HepG2 (cell line): ENCODE measurements around the gene C12orf60. TPM values are rescaled to one million over a fixed set of nuclear protein-coding genes. Genes with fewer than 3 reads are reported as not detected.

Experiments used
- ATAC-seq: fragments of 200-7000 bp; cut with Tn5 transposase; 3 replicates; pipeline ENCODE4 v1.9.1; 2020; ENCODE audit warnings: mild to moderate bottlenecking, moderate library complexity
- BruUV-seq: library from RNA; stranded (reverse); fragments of 400-500 nt; replicated peaks from 2 replicates; lab custom pipeline; 2021; lab: Mats Ljungman, UMichigan
- CTCF ChIA-PET: fragments of 300-600 bp; formaldehyde crosslinking; extraction: SDS; loops from one replicate; lab custom pipeline; 2021; ENCODE audit warnings: low total read pairs, inconsistent platforms, low intra/inter-chr PET ratio; lab: Yijun Ruan, JAX
- POLR2A ChIA-PET: fragments of 350-600 bp; sonication (Branson Sonifier 250); formaldehyde crosslinking; loops from one replicate; lab custom pipeline; 2020; ENCODE audit warnings: antibody characterized with exemption, inconsistent platforms; lab: Yijun Ruan, JAX
- DNase-seq: peaks from one replicate; pipeline ENCODE4 v3.0.0-alpha.2; 2015; ENCODE audit warnings: low spot score
- FAIRE-seq: peaks from 3 replicates; lab custom pipeline; 2011; peaks lifted over from hg19 to GRCh38; lab: Jason Lieb, UNC
- H2AFZ ChIP-seq: one replicate; pipeline ENCODE4 v1.6.1; 2011; ENCODE audit warnings: low read length, inconsistent platforms
- H3K27ac ChIP-seq: fragments of 300-600 bp; 3 replicates; pipeline ENCODE4 v1.8.0; 2011; ENCODE audit warnings: mixed run types, mild to moderate bottlenecking, mixed read lengths, low read length, inconsistent platforms; ENCODE audit not compliant: insufficient read depth; ENCODE audit errors: extremely low read length
- H3K27me3 ChIP-seq, 2 experiments: fragments of 200-600 bp in 1 of 2; 2 replicates in 1 of 2; 3 replicates in 1 of 2; pipeline versions ENCODE4 v1.6.0 to v1.8.0; 2011; ENCODE audit warnings: low read length in 2 of 2, mild to moderate bottlenecking in 2 of 2, moderate library complexity in 2 of 2, inconsistent platforms in 1 of 2; ENCODE audit not compliant: insufficient read depth in 2 of 2, control insufficient read depth in 1 of 2
- H3K36me3 ChIP-seq, 2 experiments: fragments of 200-600 bp in 1 of 2; replicated peaks in 1 of 2; 2 replicates in 1 of 2; 3 replicates in 1 of 2; pipeline versions ENCODE4 v1.5.1 to v1.8.0; 2011; ENCODE audit warnings: low read length in 2 of 2, inconsistent platforms in 1 of 2; ENCODE audit not compliant: insufficient read depth in 2 of 2, control insufficient read depth in 1 of 2
- H3K4me1 ChIP-seq: 2 replicates; pipeline ENCODE4 v1.5.1; 2012; ENCODE audit warnings: low read length, inconsistent platforms; ENCODE audit not compliant: insufficient read depth
- H3K4me2 ChIP-seq: 2 replicates; pipeline ENCODE4 v1.6.0; 2011; ENCODE audit warnings: low read depth, low read length, inconsistent platforms
- H3K4me3 ChIP-seq, 3 experiments: fragments of 200-600 bp in 1 of 3; sonication (generic), shearing (Covaris generic) in 1 of 3; replicated peaks in 1 of 3; 2 replicates each; pipeline ENCODE4 v1.5.1; 2011 to 2016; ENCODE audit warnings: low read length in 3 of 3, inconsistent platforms in 2 of 3, low read depth in 2 of 3, mild to moderate bottlenecking in 2 of 3, control low read depth in 1 of 3, mixed read lengths in 1 of 3; ENCODE audit not compliant: insufficient read depth in 1 of 3
- H3K79me2 ChIP-seq: one replicate; pipeline ENCODE4 v1.6.1; 2011; ENCODE audit warnings: low read length, inconsistent platforms; ENCODE audit not compliant: insufficient read depth
- H3K9ac ChIP-seq: 2 replicates; pipeline ENCODE4 v1.6.0; 2011; ENCODE audit warnings: mild to moderate bottlenecking, low read depth, low read length, inconsistent platforms; ENCODE audit not compliant: insufficient read depth
- H3K9me3 ChIP-seq: 2 replicates; pipeline ENCODE4 v1.5.1; 2012; ENCODE audit warnings: mild to moderate bottlenecking, low read length
- H4K20me1 ChIP-seq: 2 replicates; pipeline ENCODE4 v1.6.0; 2011; ENCODE audit warnings: inconsistent platforms, mild to moderate bottlenecking, low read length, moderate library complexity; ENCODE audit not compliant: insufficient read depth
- CCAR2 ChIP-seq: fragments of 200-400 bp; formaldehyde crosslinking; optimal IDR thresholded peaks from 2 replicates; pipeline ENCODE3; 2018; ENCODE audit warnings: low read depth, mild to moderate bottlenecking, low read length, moderate library complexity
- NFIC ChIP-seq: IDR thresholded peaks from 2 replicates; pipeline ENCODE4 v1.6.1; 2012; ENCODE audit warnings: mild to moderate bottlenecking, low read length, inconsistent platforms
- REXO4 ChIP-seq: sonication (generic); formaldehyde crosslinking; IDR thresholded peaks from 2 replicates; pipeline ENCODE4 v1.8.0; 2022; ENCODE audit warnings: missing genetic modification reagents, mild to moderate bottlenecking, borderline replicate concordance
- WGBS: methylation state at CpG from one replicate; pipeline ENCODE4 v1.1.6; 2017; ENCODE audit warnings: low lambda C conversion rate; 5-methylcytosine and 5-hydroxymethylcytosine counted together
- in situ Hi-C: cut with HindIII; loops from 2 replicates; pipeline ENCODE4 v1.10.0; 2017; ENCODE audit warnings: low pct_unique_long_range_greater_than_20kb; ENCODE audit not compliant: extremely low pct_ligation_motif_present
- intact Hi-C: fragments of 100-400 bp; cut with micrococcal nuclease; formaldehyde crosslinking; loops from one replicate; pipeline ENCODE4 v1.10.0; 2022; ENCODE audit not compliant: unreplicated experiment
- polyA plus RNA-seq, 8 experiments: library from polyadenylated mRNA; depleted of rRNA in 3 of 8; stranded (reverse) in 7 of 8; unstranded in 1 of 8; fragments of >200 nt; fragmentation: Illumina TruSeq in 4 of 8; extraction: Trizol in 4 of 8; gene quantifications; 2 replicates each; pipeline versions ENCODE4 v1.2.1 to v1.2.3, GENCODE V29; 2011 to 2016; ENCODE audit warnings: low read depth in 4 of 8, missing spikeins in 1 of 8, mixed read lengths in 1 of 8; ENCODE audit not compliant: insufficient read depth in 1 of 8
- total RNA-seq, 5 experiments: library from RNA; depleted of rRNA; stranded (reverse); fragments of >200 nt; fragmentation: Illumina TruSeq; extraction: Trizol; gene quantifications; 2 replicates each; pipeline ENCODE4 v1.2.3, GENCODE V29; 2016; ENCODE audit warnings: low read depth in 1 of 5
- TF ChIP-seq, protein P1 (sequence below): sonication (generic); formaldehyde crosslinking; IDR thresholded peaks from 2 replicates; pipeline ENCODE4 v1.9.0; 2022; ENCODE audit warnings: low read depth, missing genetic modification reagents
- TF ChIP-seq, protein P2 (sequence below): conservative IDR thresholded peaks from 2 replicates; pipeline ENCODE4 v1.6.1; 2018; ENCODE audit warnings: missing genetic modification reagents
- TF ChIP-seq, protein P3 (sequence below): sonication (generic); formaldehyde crosslinking; IDR thresholded peaks from 2 replicates; pipeline ENCODE4 v1.4.0; 2020; ENCODE audit warnings: missing genetic modification reagents

Gene C12orf60
- total and polyA plus RNA-seq, 2 of the 13 experiments (the other 11 are each of a cell fraction or from before 2014, with no cell fraction given) = 0.55 to 1.4 TPM

DNA sequence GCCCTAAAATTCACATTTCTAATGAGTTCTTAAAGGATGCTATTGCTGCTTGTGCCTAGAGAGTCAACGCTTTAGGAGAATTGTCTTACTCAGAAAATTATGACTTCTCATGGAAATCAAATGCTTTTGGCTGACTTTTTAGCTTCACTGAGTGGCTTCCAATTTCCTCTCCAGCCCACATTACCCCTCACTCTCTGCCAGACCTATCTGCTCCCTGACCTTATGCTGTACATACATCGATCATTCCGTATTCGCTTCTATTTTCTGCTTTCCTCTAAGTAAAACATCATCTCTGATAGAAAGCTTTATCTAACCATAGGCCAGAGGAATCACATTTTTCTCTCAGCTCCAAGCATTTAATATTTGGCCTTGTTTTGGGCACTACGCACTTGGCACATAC, 23.0 kb downstream of the C12orf60 start:
- ChIA-PET POLR2A (no interaction called here), CTCF (no interaction called here)
- TF ChIP-seq, protein P1, sequence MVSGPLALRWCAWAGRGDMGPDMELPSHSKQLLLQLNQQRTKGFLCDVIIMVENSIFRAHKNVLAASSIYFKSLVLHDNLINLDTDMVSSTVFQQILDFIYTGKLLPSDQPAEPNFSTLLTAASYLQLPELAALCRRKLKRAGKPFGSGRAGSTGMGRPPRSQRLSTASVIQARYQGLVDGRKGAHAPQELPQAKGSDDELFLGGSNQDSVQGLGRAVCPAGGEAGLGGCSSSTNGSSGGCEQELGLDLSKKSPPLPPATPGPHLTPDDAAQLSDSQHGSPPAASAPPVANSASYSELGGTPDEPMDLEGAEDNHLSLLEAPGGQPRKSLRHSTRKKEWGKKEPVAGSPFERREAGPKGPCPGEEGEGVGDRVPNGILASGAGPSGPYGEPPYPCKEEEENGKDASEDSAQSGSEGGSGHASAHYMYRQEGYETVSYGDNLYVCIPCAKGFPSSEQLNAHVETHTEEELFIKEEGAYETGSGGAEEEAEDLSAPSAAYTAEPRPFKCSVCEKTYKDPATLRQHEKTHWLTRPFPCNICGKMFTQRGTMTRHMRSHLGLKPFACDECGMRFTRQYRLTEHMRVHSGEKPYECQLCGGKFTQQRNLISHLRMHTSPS (CRISPR knock-in tag) = no peak
- no peak for TF ChIP-seq NFIC
- TF ChIP-seq, protein P2, sequence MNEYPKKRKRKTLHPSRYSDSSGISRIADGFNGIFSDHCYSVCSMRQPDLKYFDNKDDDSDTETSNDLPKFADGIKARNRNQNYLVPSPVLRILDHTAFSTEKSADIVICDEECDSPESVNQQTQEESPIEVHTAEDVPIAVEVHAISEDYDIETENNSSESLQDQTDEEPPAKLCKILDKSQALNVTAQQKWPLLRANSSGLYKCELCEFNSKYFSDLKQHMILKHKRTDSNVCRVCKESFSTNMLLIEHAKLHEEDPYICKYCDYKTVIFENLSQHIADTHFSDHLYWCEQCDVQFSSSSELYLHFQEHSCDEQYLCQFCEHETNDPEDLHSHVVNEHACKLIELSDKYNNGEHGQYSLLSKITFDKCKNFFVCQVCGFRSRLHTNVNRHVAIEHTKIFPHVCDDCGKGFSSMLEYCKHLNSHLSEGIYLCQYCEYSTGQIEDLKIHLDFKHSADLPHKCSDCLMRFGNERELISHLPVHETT (CRISPR knock-in tag) = no peak
- H3K4me1 ChIP-seq = peaks cover 9% of the 10 kb centered on the region
- H4K20me1 ChIP-seq = no peaks in the 10 kb centered on the region
- in situ Hi-C loops = no loop called here
- no peak overlapping the region for H3K4me2 ChIP-seq
- no peak for ATAC-seq
- no peaks in the 10 kb centered on the region for H3K79me2 ChIP-seq
- H3K9me3 ChIP-seq = no peaks in the 10 kb centered on the region
- intact Hi-C loops = no loop called here
- no peak for FAIRE-seq
- no peak overlapping the region for H3K27ac ChIP-seq
- H3K4me3 ChIP-seq = no peak overlapping the region
- BruUV-seq = no TSS peak
- H3K36me3 ChIP-seq = no peaks in the 10 kb centered on the region
- no peak overlapping the region for H2AFZ ChIP-seq
- WGBS = 98% methylated on average over 5 of the region's 5 CpGs
- no peak overlapping the region for H3K9ac ChIP-seq
- no peak for DNase-seq
- H3K27me3 ChIP-seq = no peaks in the 10 kb centered on the region

DNA sequence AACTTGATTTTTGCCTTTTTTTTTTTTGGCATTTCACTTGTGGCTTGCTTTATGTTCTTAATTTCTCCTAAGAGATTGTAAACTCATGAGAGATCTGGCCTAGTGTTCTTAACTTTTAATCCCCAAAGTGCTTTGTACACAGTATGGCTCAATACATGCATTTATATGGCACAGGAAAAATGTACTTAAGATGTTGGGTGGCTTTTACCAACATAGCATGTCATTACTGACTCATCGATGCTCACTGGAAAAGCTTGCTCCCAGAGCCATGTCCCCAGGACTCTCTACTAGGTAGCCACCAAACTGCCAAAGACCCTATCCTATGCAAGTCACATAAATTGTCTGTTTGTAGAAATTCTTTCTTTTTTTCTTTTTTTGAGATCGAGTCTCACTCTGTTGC, 23.6 kb downstream of the C12orf60 start:
- H3K36me3 ChIP-seq = no peaks in the 10 kb centered on the region
- no peak overlapping the region for H3K9ac ChIP-seq
- no TSS peak for BruUV-seq
- H4K20me1 ChIP-seq = no peaks in the 10 kb centered on the region
- POLR2A ChIA-PET = interaction anchor here (1.6 kb wide), 1 partner anchor 11 kb away, joined by 3 read pairs; no protein-coding TSS in a partner anchor
- no peak overlapping the region for H2AFZ ChIP-seq
- in situ Hi-C loops = no loop called here
- H3K9me3 ChIP-seq = no peaks in the 10 kb centered on the region
- no peak overlapping the region for H3K27ac ChIP-seq
- peaks cover 11% of the 10 kb centered on the region for H3K4me1 ChIP-seq
- TF ChIP-seq REXO4 (CRISPR knock-in tag) (no peak), CCAR2 (no peak)
- TF ChIP-seq, protein P3, sequence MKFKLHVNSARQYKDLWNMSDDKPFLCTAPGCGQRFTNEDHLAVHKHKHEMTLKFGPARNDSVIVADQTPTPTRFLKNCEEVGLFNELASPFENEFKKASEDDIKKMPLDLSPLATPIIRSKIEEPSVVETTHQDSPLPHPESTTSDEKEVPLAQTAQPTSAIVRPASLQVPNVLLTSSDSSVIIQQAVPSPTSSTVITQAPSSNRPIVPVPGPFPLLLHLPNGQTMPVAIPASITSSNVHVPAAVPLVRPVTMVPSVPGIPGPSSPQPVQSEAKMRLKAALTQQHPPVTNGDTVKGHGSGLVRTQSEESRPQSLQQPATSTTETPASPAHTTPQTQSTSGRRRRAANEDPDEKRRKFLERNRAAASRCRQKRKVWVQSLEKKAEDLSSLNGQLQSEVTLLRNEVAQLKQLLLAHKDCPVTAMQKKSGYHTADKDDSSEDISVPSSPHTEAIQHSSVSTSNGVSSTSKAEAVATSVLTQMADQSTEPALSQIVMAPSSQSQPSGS = no peak
- WGBS = 96% methylated on average over 2 of the region's 2 CpGs
- CTCF ChIA-PET = no interaction called here
- H3K4me2 ChIP-seq = no peak overlapping the region
- no peaks in the 10 kb centered on the region for H3K27me3 ChIP-seq
- intact Hi-C loops = no loop called here
- DNase-seq (no peak), ATAC-seq (no peak), FAIRE-seq (no peak)
- H3K79me2 ChIP-seq = no peaks in the 10 kb centered on the region
- H3K4me3 ChIP-seq = no peak overlapping the region
